GM12878 (cell line): ENCODE results near the gene ARHGEF26.

Source experiments
- CBX5 ChIP-seq: sonication (generic); IDR thresholded peaks from 2 replicates; pipeline ENCODE4 v1.6.1; 2016; ENCODE audit warnings: low read depth, moderate library complexity, mild to moderate bottlenecking, inconsistent platforms
- CTCF ChIP-seq, 3 experiments: IDR thresholded peaks in 2 of 3; conservative IDR thresholded peaks in 1 of 3; 2 replicates each; pipeline ENCODE4 v1.5.1; 2011; ENCODE audit warnings: low read depth in 3 of 3, low read length in 3 of 3, mild to moderate bottlenecking in 3 of 3, control low read depth in 2 of 3, moderate library complexity in 2 of 3, inconsistent platforms in 1 of 3, mixed read lengths in 1 of 3; ENCODE audit not compliant: control insufficient read depth in 2 of 3, insufficient read depth in 1 of 3; ENCODE audit errors: extremely low read depth in 1 of 3
- ESRRA ChIP-seq: IDR thresholded peaks from 2 replicates; pipeline ENCODE4 v1.6.1; 2012; ENCODE audit warnings: mild to moderate bottlenecking, low read length, improper control_type of control experiment
- NFXL1 ChIP-seq: fragments of 450-650 bp; IDR thresholded peaks from 2 replicates; pipeline ENCODE4 v1.6.1; 2017; ENCODE audit warnings: antibody characterized with exemption, mild to moderate bottlenecking, borderline replicate concordance
- TAF1 ChIP-seq: IDR thresholded peaks from 2 replicates; pipeline ENCODE4 v1.6.1; 2011; ENCODE audit warnings: mild to moderate bottlenecking, low read depth, low read length, borderline replicate concordance
- TARDBP ChIP-seq: IDR thresholded peaks from 2 replicates; pipeline ENCODE4 v1.6.1; 2016; ENCODE audit warnings: borderline replicate concordance
- USF2 ChIP-seq: IDR thresholded peaks from 2 replicates; pipeline ENCODE4 v1.6.1; 2011; ENCODE audit warnings: low read depth, low read length, improper control_type of control experiment, borderline replicate concordance
- ZNF384 ChIP-seq: IDR thresholded peaks from 2 replicates; pipeline ENCODE4 v1.6.1; 2012; ENCODE audit warnings: low read depth, mild to moderate bottlenecking, low read length, improper control_type of control experiment, borderline replicate concordance

- no peak for TF ChIP-seq CBX5
- no peak for TF ChIP-seq TARDBP
- no peak for TF ChIP-seq NFXL1
- no peak for TF ChIP-seq ESRRA
- TF ChIP-seq CTCF (IDR thresholded peaks at IDR 0.05 in 2 of 3, conservative IDR thresholded peaks at IDR 0.05 in 1 of 3; ENCODE audit: control insufficient read depth in 2 of 3, extremely low read depth in 1 of 3, insufficient read depth in 1 of 3, low read depth in 3 of 3, low read length in 3 of 3): no peak
- no peak for TF ChIP-seq USF2
- no peak for TF ChIP-seq ZNF384
- TF ChIP-seq TAF1: no peak
Measured at GRCh38 chr3:154227531-154227930, 106.3 kb downstream of the ARHGEF26 start.
